NCI-H2227 (cell line): Measurements from ENCODE around the gene RTL9.
"Not testable (repeated sequence)": the region's sequence is repeated elsewhere in the genome, so short reads cannot be mapped to it uniquely, and the experiment has no call there.

Experiments used
- DNase-seq: peaks from one replicate; lab custom pipeline; 2025; ENCODE audit not compliant: unreplicated experiment; lab: John Stamatoyannopoulos, UW

The RTL9 gene

GRCh38 chrX:110358548-110358947, at the start of gene RTL9:
TSS of gene RTL9 (plus strand) at chrX:110358848. CDS start at chrX:110450618, 91,770 bp downstream.
- DNase-seq = no peak

- DNase-seq = no peak
These were observed 48.5 kb upstream of the RTL9 start for GRCh38 chrX:110310000-110310790.

- DNase-seq = no peak
These were observed 47.8 kb upstream of the RTL9 start for GRCh38 chrX:110310896-110311295.

- DNase-seq = no peak
These were observed 47.0 kb upstream of the RTL9 start for GRCh38 chrX:110311437-110312230.

GRCh38 chrX:110315551-110315950, 43.1 kb upstream of the RTL9 start:
- no peak for DNase-seq

- DNase-seq = peak; percentile 32
These were observed 42.1 kb upstream of the RTL9 start for GRCh38 chrX:110316351-110317060.

- DNase-seq = peak; percentile 30
These were observed 41.4 kb upstream of the RTL9 start for GRCh38 chrX:110317061-110317819.

- peak; percentile 91 for DNase-seq
These were observed 40.6 kb upstream of the RTL9 start, which contains the start of gene AMMECR1 for GRCh38 chrX:110317820-110318663. TSS of gene AMMECR1 (minus strand) at chrX:110318085. CDS start at chrX:110318071, 14 bp downstream.

GRCh38 chrX:110318664-110318968, 40.0 kb upstream of the RTL9 start:
- peak; percentile 14 for DNase-seq

- DNase-seq = no peak
These were observed 38.2 kb upstream of the RTL9 start for GRCh38 chrX:110320381-110320987.

- DNase-seq = no peak
These were observed 37.6 kb upstream of the RTL9 start for GRCh38 chrX:110321081-110321480.

- DNase-seq = no peak
These were observed 37.0 kb upstream of the RTL9 start for GRCh38 chrX:110321670-110322069.

- DNase-seq = no peak
These were observed 36.0 kb upstream of the RTL9 start for GRCh38 chrX:110322603-110323002.

GRCh38 chrX:110326712-110327111, 31.9 kb upstream of the RTL9 start:
- no peak for DNase-seq

- no peak for DNase-seq
These were observed 31.3 kb upstream of the RTL9 start for GRCh38 chrX:110327336-110327735.

- DNase-seq = not testable (repeated sequence)
These were observed 30.0 kb upstream of the RTL9 start for GRCh38 chrX:110328613-110329012.

GRCh38 chrX:110331444-110332030, 27.1 kb upstream of the RTL9 start:
- no peak for DNase-seq

GRCh38 chrX:110333458-110333857, 25.2 kb upstream of the RTL9 start:
- DNase-seq = not testable (repeated sequence)

GRCh38 chrX:110338935-110339334, 19.7 kb upstream of the RTL9 start:
- no peak for DNase-seq
